ENCODE measurements around the gene GDI2.

- TF ChIP-seq EZH2 (optimal IDR thresholded peaks at IDR 0.05; ENCODE audit: low read depth, low read length) (no peak), CTCF (IDR thresholded peaks at IDR 0.05; ENCODE audit: low read length) (no peak), EZH2phosphoT487 (IDR thresholded peaks at IDR 0.05; ENCODE audit: low read length) (no peak)
Measured at GRCh38 chr10:5735119-5735518, 78.1 kb downstream of the GDI2 start.

Data from MM.1S (cell line).